K562 (cell line): ENCODE results near the gene ZNF581. TPM values are rescaled to one million over a fixed set of nuclear protein-coding genes. Genes with fewer than 3 reads are reported as not detected.

ENCODE experiments used
- ESRRA ChIP-seq: fragments of 450-650 bp; IDR thresholded peaks from 2 replicates; pipeline ENCODE4 v1.6.1; 2014; ENCODE audit warnings: low read depth, mild to moderate bottlenecking, moderate library complexity, borderline replicate concordance
- GABPB1 ChIP-seq: sonication (generic); formaldehyde crosslinking; IDR thresholded peaks from 2 replicates; pipeline ENCODE4 v1.8.0; 2022; ENCODE audit warnings: mild to moderate bottlenecking, missing genetic modification reagents
- GABPB2 ChIP-seq: fragments of 250-450 bp; sonication (Bioruptor Pico); conservative IDR thresholded peaks from 2 replicates; pipeline ENCODE4 v1.5.1; 2021; ENCODE audit warnings: mild to moderate bottlenecking
- KAT8 ChIP-seq: fragments of 450-650 bp; IDR thresholded peaks from 2 replicates; pipeline ENCODE4 v1.6.1; 2016; ENCODE audit warnings: low read depth, mild to moderate bottlenecking
- L3MBTL2 ChIP-seq: fragments of 450-650 bp; IDR thresholded peaks from 2 replicates; pipeline ENCODE4 v1.6.1; 2016; ENCODE audit warnings: mild to moderate bottlenecking, moderate library complexity
- MAZ ChIP-seq, 2 experiments: fragments of 450-650 bp in 1 of 2; sonication (generic) in 1 of 2; formaldehyde crosslinking; IDR thresholded peaks in 1 of 2; conservative IDR thresholded peaks in 1 of 2; 2 replicates each; pipeline versions ENCODE4 v1.4.0 to v1.5.0; 2020; ENCODE audit warnings: mild to moderate bottlenecking in 1 of 2, missing genetic modification reagents in 1 of 2
- MTF1 ChIP-seq: fragments of 250-450 bp; sonication (Bioruptor Pico); IDR thresholded peaks from 2 replicates; pipeline ENCODE4 v1.9.0; 2021; ENCODE audit warnings: moderate library complexity, mild to moderate bottlenecking, inconsistent platforms, borderline replicate concordance
- MYC ChIP-seq, 2 experiments: fragments of 250-450 bp in 1 of 2; sonication (Bioruptor Pico) in 1 of 2; IDR thresholded peaks; 2 replicates each; pipeline versions ENCODE4 v1.5.1 to v1.6.1; 2012 to 2021; ENCODE audit warnings: low read depth in 2 of 2, borderline replicate concordance in 1 of 2, improper control_type of control experiment in 1 of 2, low read length in 1 of 2, mild to moderate bottlenecking in 1 of 2, moderate library complexity in 1 of 2
- NFIC ChIP-seq: fragments of 450-650 bp; IDR thresholded peaks from 2 replicates; pipeline ENCODE4 v1.6.1; 2017; ENCODE audit warnings: mild to moderate bottlenecking, inconsistent platforms
- PCBP1 ChIP-seq: fragments of 200-400 bp; formaldehyde crosslinking; IDR thresholded peaks from 2 replicates; pipeline ENCODE4 v1.6.1; 2018; ENCODE audit warnings: mild to moderate bottlenecking, low read depth, low read length; ENCODE audit not compliant: poor library complexity, severe bottlenecking
- SETDB1 ChIP-seq: IDR thresholded peaks from one replicate; pipeline ENCODE4 v1.6.1; 2012; ENCODE audit warnings: low read length, control low read depth, inconsistent platforms
- SLC30A9 ChIP-seq: fragments of 250-450 bp; sonication (Bioruptor Pico); IDR thresholded peaks from 2 replicates; pipeline ENCODE4 v1.8.0; 2022; ENCODE audit warnings: mild to moderate bottlenecking, moderate library complexity
- SOX6 ChIP-seq: fragments of 450-650 bp; IDR thresholded peaks from 2 replicates; pipeline ENCODE4 v1.6.1; 2014; ENCODE audit warnings: mild to moderate bottlenecking
- TEAD1 ChIP-seq, 2 experiments: fragments of 450-650 bp in 1 of 2; sonication (generic) in 1 of 2; formaldehyde crosslinking; IDR thresholded peaks; 2 replicates each; pipeline versions ENCODE4 v1.4.0 to v1.8.0; 2020 to 2022; ENCODE audit warnings: mild to moderate bottlenecking in 2 of 2, missing genetic modification reagents in 1 of 2
- ZNF217 ChIP-seq: sonication (generic); formaldehyde crosslinking; IDR thresholded peaks from 2 replicates; pipeline ENCODE4 v1.8.0; 2022; ENCODE audit warnings: mild to moderate bottlenecking, missing genetic modification reagents
- ZNF778 ChIP-seq: fragments of 450-650 bp; formaldehyde crosslinking; IDR thresholded peaks from 2 replicates; pipeline ENCODE4 v1.4.0; 2020; ENCODE audit warnings: mild to moderate bottlenecking, moderate library complexity
- polyA plus RNA-seq, 8 experiments: library from polyadenylated mRNA; depleted of rRNA in 4 of 8; stranded (reverse) in 5 of 8; unstranded in 3 of 8; fragments of >200 nt; fragmentation: Nextera tagmentation in 2 of 8; fragmentation: Illumina TruSeq in 1 of 8; extraction: Ambion mirVana in 2 of 8; extraction: Trizol in 1 of 8; gene quantifications; 2 replicates each; pipeline versions ENCODE4 v1.2.1 to v1.2.3, GENCODE V29; 2011 to 2014; ENCODE audit warnings: inconsistent platforms in 1 of 8, missing spikeins in 1 of 8
- total RNA-seq, 7 experiments: library from RNA; depleted of rRNA in 6 of 7; stranded (reverse); fragments of >200 nt in 6 of 7; fragmentation: Illumina TruSeq in 2 of 7; extraction: Trizol in 2 of 7; gene quantifications; 2 replicates each; pipeline versions ENCODE4 v1.2.1 to v1.2.3, GENCODE V29; 2011 to 2021; ENCODE audit warnings: low replicate concordance in 1 of 7
- TF ChIP-seq, protein P1 (sequence below): fragments of 450-650 bp; IDR thresholded peaks from 2 replicates; pipeline ENCODE4 v1.6.1; 2016
- TF ChIP-seq, protein P2 (sequence below): sonication (generic); IDR thresholded peaks from 2 replicates; pipeline ENCODE4 v1.6.1; 2016
- TF ChIP-seq, protein P3 (sequence below): fragments of 250-450 bp; sonication (Bioruptor Pico); IDR thresholded peaks from 2 replicates; pipeline ENCODE4 v1.4.0; 2020
- TF ChIP-seq, protein P4 (sequence below): fragments of 250-450 bp; sonication (Bioruptor Pico); IDR thresholded peaks from 2 replicates; pipeline ENCODE4 v1.8.0; 2022; ENCODE audit warnings: inconsistent platforms
- TF ChIP-seq, protein P5 (sequence below): fragments of 450-650 bp; IDR thresholded peaks from 2 replicates; pipeline ENCODE4 v1.6.1; 2018; ENCODE audit warnings: mild to moderate bottlenecking, low read depth; ENCODE audit not compliant: partially characterized antibody

ZNF581 gene
- total and polyA plus RNA-seq, 9 of the 15 experiments (the other 6 are each of a cell fraction or from before 2014, with no cell fraction given), result 2.4 to 39.4 (median 15.4) TPM

DNA sequence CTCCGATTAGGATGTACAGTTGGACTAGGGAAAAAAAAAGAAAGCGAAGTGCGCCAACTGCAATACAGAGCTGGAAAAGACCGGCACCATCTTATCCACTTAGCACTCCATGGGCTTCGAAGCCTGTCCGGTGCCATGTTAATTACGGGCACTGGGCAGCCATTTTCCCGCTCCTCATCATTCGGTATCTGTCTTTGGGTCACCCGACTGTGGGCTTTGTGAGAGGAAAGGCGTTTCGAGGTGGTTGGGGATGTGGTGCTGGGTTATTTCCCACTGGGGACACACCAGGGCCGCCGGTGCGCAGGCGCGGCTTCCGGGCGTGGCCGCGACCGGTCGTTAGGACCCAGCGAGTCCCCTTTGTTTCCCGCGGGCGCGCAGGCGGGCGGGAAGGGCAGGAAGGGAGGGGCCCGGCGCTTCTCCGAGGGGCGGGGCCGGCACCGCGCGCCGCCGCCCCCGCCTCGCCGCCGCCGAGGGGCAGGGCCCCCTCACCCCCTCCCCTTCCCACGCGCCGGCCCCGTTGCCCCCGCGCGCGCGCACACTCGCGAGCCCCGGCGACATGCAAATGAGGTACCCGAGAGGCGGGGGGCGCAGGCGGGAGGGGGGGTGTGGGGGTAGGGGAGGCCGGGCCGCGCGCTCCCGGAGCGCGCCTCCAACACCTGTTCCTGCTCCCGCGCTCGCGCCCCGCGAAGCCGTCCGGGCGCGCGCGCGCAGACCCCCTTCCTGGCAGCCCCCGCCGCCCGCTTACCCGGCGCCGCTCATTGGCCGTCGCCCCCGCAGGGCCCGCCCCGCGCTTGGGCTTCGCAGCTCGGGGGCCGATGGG is 43.4 kb upstream of the ZNF581 start, which contains the start of gene ZNF524 (continued):
- TF ChIP-seq, protein P1, sequence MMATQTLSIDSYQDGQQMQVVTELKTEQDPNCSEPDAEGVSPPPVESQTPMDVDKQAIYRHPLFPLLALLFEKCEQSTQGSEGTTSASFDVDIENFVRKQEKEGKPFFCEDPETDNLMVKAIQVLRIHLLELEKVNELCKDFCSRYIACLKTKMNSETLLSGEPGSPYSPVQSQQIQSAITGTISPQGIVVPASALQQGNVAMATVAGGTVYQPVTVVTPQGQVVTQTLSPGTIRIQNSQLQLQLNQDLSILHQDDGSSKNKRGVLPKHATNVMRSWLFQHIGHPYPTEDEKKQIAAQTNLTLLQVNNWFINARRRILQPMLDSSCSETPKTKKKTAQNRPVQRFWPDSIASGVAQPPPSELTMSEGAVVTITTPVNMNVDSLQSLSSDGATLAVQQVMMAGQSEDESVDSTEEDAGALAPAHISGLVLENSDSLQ, result no peak
- 0 out of 2 replicates have a peak, but pooled peaks have one; percentile 28 for TF ChIP-seq MYC (IDR thresholded peaks at IDR 0.05; ENCODE audit: low read depth, low read length)
- TF ChIP-seq MYC (CRISPR knock-in tag; IDR thresholded peaks at IDR 0.05; ENCODE audit: borderline replicate concordance, low read depth), result peak; percentile 23; the same call in 1 of the 2 replicates
- 0 out of 2 replicates have a peak, but pooled peaks have one; percentile 39 for TF ChIP-seq MTF1 (CRISPR knock-in tag)
- TF ChIP-seq, protein P2, sequence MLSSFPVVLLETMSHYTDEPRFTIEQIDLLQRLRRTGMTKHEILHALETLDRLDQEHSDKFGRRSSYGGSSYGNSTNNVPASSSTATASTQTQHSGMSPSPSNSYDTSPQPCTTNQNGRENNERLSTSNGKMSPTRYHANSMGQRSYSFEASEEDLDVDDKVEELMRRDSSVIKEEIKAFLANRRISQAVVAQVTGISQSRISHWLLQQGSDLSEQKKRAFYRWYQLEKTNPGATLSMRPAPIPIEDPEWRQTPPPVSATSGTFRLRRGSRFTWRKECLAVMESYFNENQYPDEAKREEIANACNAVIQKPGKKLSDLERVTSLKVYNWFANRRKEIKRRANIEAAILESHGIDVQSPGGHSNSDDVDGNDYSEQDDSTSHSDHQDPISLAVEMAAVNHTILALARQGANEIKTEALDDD, result no peak
- TF ChIP-seq, protein P3, sequence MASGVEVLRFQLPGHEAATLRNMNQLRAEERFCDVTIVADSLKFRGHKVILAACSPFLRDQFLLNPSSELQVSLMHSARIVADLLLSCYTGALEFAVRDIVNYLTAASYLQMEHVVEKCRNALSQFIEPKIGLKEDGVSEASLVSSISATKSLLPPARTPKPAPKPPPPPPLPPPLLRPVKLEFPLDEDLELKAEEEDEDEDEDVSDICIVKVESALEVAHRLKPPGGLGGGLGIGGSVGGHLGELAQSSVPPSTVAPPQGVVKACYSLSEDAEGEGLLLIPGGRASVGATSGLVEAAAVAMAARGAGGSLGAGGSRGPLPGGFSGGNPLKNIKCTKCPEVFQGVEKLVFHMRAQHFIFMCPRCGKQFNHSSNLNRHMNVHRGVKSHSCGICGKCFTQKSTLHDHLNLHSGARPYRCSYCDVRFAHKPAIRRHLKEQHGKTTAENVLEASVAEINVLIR (CRISPR knock-in tag), result no peak
- TF ChIP-seq GABPB2, result no peak
- peak; percentile 65 for TF ChIP-seq SOX6
- TF ChIP-seq KAT8, result peak; percentile 81
- TF ChIP-seq TEAD1 (CRISPR knock-in tag; IDR thresholded peaks at IDR 0.05), result peak; percentile 23 to 78; a peak in 1 of 4 replicates
- TF ChIP-seq L3MBTL2, result 0 out of 2 replicates have a peak, but pooled peaks have one; percentile 16
- TF ChIP-seq SETDB1, result no peak
- no peak for TF ChIP-seq NFIC
- TF ChIP-seq SLC30A9 (CRISPR knock-in tag), result no peak
- peak; percentile 52 for TF ChIP-seq PCBP1
- no peak for TF ChIP-seq ZNF217 (CRISPR knock-in tag)
- no peak for TF ChIP-seq ZNF778 (CRISPR knock-in tag)
- no peak for TF ChIP-seq GABPB1
- TF ChIP-seq MAZ (CRISPR knock-in tag; conservative IDR thresholded peaks at IDR 0.05 in 1 of 2, IDR thresholded peaks at IDR 0.05 in 1 of 2), result peak in 1 of 2 experiments; percentile 96; a peak in 3 of 4 replicates
- TF ChIP-seq, protein P4, sequence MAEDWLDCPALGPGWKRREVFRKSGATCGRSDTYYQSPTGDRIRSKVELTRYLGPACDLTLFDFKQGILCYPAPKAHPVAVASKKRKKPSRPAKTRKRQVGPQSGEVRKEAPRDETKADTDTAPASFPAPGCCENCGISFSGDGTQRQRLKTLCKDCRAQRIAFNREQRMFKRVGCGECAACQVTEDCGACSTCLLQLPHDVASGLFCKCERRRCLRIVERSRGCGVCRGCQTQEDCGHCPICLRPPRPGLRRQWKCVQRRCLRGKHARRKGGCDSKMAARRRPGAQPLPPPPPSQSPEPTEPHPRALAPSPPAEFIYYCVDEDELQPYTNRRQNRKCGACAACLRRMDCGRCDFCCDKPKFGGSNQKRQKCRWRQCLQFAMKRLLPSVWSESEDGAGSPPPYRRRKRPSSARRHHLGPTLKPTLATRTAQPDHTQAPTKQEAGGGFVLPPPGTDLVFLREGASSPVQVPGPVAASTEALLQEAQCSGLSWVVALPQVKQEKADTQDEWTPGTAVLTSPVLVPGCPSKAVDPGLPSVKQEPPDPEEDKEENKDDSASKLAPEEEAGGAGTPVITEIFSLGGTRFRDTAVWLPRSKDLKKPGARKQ (CRISPR knock-in tag), result no peak
- no peak for TF ChIP-seq ESRRA
- TF ChIP-seq, protein P5, sequence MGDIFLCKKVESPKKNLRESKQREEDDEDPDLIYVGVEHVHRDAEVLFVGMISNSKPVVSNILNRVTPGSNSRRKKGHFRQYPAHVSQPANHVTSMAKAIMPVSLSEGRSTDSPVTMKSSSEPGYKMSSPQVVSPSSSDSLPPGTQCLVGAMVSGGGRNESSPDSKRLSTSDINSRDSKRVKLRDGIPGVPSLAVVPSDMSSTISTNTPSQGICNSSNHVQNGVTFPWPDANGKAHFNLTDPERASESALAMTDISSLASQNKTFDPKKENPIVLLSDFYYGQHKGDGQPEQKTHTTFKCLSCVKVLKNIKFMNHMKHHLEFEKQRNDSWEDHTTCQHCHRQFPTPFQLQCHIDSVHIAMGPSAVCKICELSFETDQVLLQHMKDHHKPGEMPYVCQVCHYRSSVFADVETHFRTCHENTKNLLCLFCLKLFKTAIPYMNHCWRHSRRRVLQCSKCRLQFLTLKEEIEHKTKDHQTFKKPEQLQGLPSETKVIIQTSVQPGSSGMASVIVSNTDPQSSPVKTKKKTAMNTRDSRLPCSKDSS, result no peak
